Measurements from ENCODE around the gene IFNA5. TPM values are rescaled to one million over a fixed set of nuclear protein-coding genes. Genes with fewer than 3 reads are reported as not detected.

Gene IFNA5
- total RNA-seq, 1 donor from 2014 or later, result not detected

DNA sequence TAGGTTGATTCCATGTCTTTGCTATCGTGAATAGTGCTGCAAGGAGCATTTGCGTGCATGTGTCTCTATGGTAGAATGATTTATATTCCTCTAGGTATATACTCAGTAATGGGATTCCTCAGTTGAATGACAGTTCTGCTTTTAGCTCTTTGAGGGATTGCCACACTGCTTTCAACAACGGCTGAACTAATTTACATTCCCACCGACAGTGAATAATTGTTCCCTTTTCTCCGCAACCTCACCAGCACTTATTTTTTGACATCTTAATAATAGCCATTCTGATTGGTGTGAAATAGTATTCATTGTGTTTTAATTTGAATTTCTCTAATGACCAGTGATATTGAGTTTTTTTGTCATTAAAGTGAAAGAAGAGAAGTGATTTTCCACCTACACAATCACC, 18.5 kb downstream of the IFNA5 start:
- Histone ChIP-seq H3K9me3 (ENCODE audit: insufficient read depth, low read depth, low read length) (no peaks in the 10 kb centered on the region), H3K4me2 (ENCODE audit: low read length) (no peak overlapping the region), H2AFZ (ENCODE audit: low read depth, low read length) (no peak overlapping the region), H4K20me1 (ENCODE audit: insufficient read depth, low read length) (no peaks in the 10 kb centered on the region), H3K79me2 (ENCODE audit: insufficient read depth, low read length) (no peaks in the 10 kb centered on the region), H3K4me3 (ENCODE audit: insufficient read depth, low read depth, low read length) (no peak overlapping the region), H3K27me3 (ENCODE audit: insufficient read depth, low read length) (peaks cover 2% of the 10 kb centered on the region), H3K4me1 (ENCODE audit: insufficient read depth, low read length) (no peaks in the 10 kb centered on the region), H3K9ac (ENCODE audit: low read length) (no peak overlapping the region), H3K27ac (ENCODE audit: low read depth, low read length) (no peak overlapping the region), H3K36me3 (ENCODE audit: insufficient read depth, low read length) (no peaks in the 10 kb centered on the region)
- no peak overlapping the region for H3K4me3 Mint-ChIP-seq (ENCODE audit: unreplicated experiment)
- no peaks in the 10 kb centered on the region for H3K36me3 Mint-ChIP-seq (ENCODE audit: low read depth, unreplicated experiment)
- no peak overlapping the region for H3K27ac Mint-ChIP-seq (ENCODE audit: unreplicated experiment)
- no peaks in the 10 kb centered on the region for H3K9me3 Mint-ChIP-seq (ENCODE audit: unreplicated experiment)
- no peak for TF ChIP-seq EZH2 (IDR thresholded peaks at IDR 0.05; ENCODE audit: insufficient read depth, low read length)
- TF ChIP-seq, protein P1, sequence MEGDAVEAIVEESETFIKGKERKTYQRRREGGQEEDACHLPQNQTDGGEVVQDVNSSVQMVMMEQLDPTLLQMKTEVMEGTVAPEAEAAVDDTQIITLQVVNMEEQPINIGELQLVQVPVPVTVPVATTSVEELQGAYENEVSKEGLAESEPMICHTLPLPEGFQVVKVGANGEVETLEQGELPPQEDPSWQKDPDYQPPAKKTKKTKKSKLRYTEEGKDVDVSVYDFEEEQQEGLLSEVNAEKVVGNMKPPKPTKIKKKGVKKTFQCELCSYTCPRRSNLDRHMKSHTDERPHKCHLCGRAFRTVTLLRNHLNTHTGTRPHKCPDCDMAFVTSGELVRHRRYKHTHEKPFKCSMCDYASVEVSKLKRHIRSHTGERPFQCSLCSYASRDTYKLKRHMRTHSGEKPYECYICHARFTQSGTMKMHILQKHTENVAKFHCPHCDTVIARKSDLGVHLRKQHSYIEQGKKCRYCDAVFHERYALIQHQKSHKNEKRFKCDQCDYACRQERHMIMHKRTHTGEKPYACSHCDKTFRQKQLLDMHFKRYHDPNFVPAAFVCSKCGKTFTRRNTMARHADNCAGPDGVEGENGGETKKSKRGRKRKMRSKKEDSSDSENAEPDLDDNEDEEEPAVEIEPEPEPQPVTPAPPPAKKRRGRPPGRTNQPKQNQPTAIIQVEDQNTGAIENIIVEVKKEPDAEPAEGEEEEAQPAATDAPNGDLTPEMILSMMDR (IDR thresholded peaks at IDR 0.05; ENCODE audit: insufficient read depth, low read depth, low read length), result no peak
- DNase-seq (ENCODE audit: low read depth) (no peak), FAIRE-seq (no peak)
- no peaks in the 10 kb centered on the region for H3K4me1 Mint-ChIP-seq (ENCODE audit: low read depth, unreplicated experiment)
- H3K27me3 Mint-ChIP-seq (ENCODE audit: low read depth, unreplicated experiment), result no peaks in the 10 kb centered on the region

DNA sequence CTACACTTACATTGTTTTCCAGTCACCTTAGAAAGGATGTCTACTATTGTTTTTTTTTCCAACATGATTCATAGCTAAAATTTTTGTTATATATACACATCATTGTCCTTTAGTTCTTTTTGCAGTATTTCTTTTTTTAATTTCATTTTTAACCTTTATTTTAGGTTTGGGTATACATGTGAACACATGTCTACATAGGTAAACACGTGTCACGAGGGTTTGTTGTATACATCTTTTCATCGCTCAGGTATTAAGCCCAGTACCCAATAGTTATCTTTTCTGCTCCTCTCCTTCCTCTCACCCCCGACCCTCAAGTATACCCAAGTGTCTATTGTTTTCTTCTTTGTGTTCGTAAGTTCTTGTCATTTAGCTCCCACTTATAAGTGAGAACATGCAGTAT, 19.0 kb downstream of the IFNA5 start:
- FAIRE-seq (no peak), DNase-seq (ENCODE audit: low read depth) (no peak)
- Histone ChIP-seq H3K9me3 (ENCODE audit: insufficient read depth, low read depth, low read length) (no peaks in the 10 kb centered on the region), H3K27me3 (ENCODE audit: insufficient read depth, low read length) (peaks cover 4% of the 10 kb centered on the region), H3K79me2 (ENCODE audit: insufficient read depth, low read length) (no peaks in the 10 kb centered on the region), H3K9ac (ENCODE audit: low read length) (no peak overlapping the region), H3K27ac (ENCODE audit: low read depth, low read length) (no peak overlapping the region), H3K4me2 (ENCODE audit: low read length) (no peak overlapping the region), H4K20me1 (ENCODE audit: insufficient read depth, low read length) (no peaks in the 10 kb centered on the region), H2AFZ (ENCODE audit: low read depth, low read length) (no peak overlapping the region), H3K36me3 (ENCODE audit: insufficient read depth, low read length) (no peaks in the 10 kb centered on the region), H3K4me3 (ENCODE audit: insufficient read depth, low read depth, low read length) (no peak overlapping the region), H3K4me1 (ENCODE audit: insufficient read depth, low read length) (no peaks in the 10 kb centered on the region)
- no peaks in the 10 kb centered on the region for H3K9me3 Mint-ChIP-seq (ENCODE audit: unreplicated experiment)
- no peaks in the 10 kb centered on the region for H3K36me3 Mint-ChIP-seq (ENCODE audit: low read depth, unreplicated experiment)
- no peak overlapping the region for H3K4me3 Mint-ChIP-seq (ENCODE audit: unreplicated experiment)
- H3K27ac Mint-ChIP-seq (ENCODE audit: unreplicated experiment), result no peak overlapping the region
- no peaks in the 10 kb centered on the region for H3K4me1 Mint-ChIP-seq (ENCODE audit: low read depth, unreplicated experiment)
- TF ChIP-seq EZH2 (IDR thresholded peaks at IDR 0.05; ENCODE audit: insufficient read depth, low read length), result no peak
- TF ChIP-seq, protein P1 (IDR thresholded peaks at IDR 0.05; ENCODE audit: insufficient read depth, low read depth, low read length), result no peak
- H3K27me3 Mint-ChIP-seq (ENCODE audit: low read depth, unreplicated experiment), result peaks cover 4% of the 10 kb centered on the region

DNA sequence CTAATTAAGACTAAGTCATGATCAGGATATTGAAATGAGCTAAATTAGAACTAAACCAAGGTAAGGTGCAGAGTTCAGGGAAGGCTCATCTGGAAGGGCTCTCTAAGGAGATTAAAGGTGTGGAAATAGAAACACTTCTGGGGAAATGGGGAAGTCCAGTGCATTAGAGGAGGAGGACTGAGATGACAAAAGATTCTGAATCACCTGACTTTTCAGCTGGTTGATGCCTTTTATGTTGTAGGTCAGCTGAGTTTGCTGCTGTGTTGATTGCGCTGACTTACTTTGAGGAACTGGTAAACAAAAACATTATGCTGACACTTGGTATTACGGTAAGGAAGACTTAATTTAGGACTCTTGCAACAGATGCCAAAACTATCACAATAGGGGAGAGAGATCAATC, 23.8 kb downstream of the IFNA5 start:
- Mint-ChIP-seq H3K4me1 (ENCODE audit: low read depth, unreplicated experiment) (no peaks in the 10 kb centered on the region), H3K27ac (ENCODE audit: unreplicated experiment) (no peak overlapping the region), H3K4me3 (ENCODE audit: unreplicated experiment) (no peak overlapping the region), H3K27me3 (ENCODE audit: low read depth, unreplicated experiment) (peaks cover 5% of the 10 kb centered on the region), H3K9me3 (ENCODE audit: unreplicated experiment) (no peaks in the 10 kb centered on the region), H3K36me3 (ENCODE audit: low read depth, unreplicated experiment) (no peaks in the 10 kb centered on the region)
- Histone ChIP-seq H3K4me2 (ENCODE audit: low read length) (no peak overlapping the region), H3K27ac (ENCODE audit: low read depth, low read length) (no peak overlapping the region), H3K79me2 (ENCODE audit: insufficient read depth, low read length) (no peaks in the 10 kb centered on the region), H2AFZ (ENCODE audit: low read depth, low read length) (no peak overlapping the region), H3K9me3 (ENCODE audit: insufficient read depth, low read depth, low read length) (no peaks in the 10 kb centered on the region), H3K4me1 (ENCODE audit: insufficient read depth, low read length) (no peaks in the 10 kb centered on the region), H3K4me3 (ENCODE audit: insufficient read depth, low read depth, low read length) (no peak overlapping the region), H3K9ac (ENCODE audit: low read length) (no peak overlapping the region), H4K20me1 (ENCODE audit: insufficient read depth, low read length) (no peaks in the 10 kb centered on the region), H3K27me3 (ENCODE audit: insufficient read depth, low read length) (peaks cover 8% of the 10 kb centered on the region), H3K36me3 (ENCODE audit: insufficient read depth, low read length) (no peaks in the 10 kb centered on the region)
- DNase-seq (ENCODE audit: low read depth) (no peak), FAIRE-seq (no peak)
- TF ChIP-seq EZH2 (IDR thresholded peaks at IDR 0.05; ENCODE audit: insufficient read depth, low read length), result no peak
- TF ChIP-seq, protein P1 (IDR thresholded peaks at IDR 0.05; ENCODE audit: insufficient read depth, low read depth, low read length), result no peak

Measured in astrocyte (in vitro differentiated cells and primary cell).